Upper lobe of right lung (tissue), 1 donor: ENCODE results near the gene PAOX. TPM values are rescaled to one million over a fixed set of nuclear protein-coding genes. Genes with fewer than 3 reads are reported as not detected.
"Not testable (repeated sequence)": the region's sequence is repeated elsewhere in the genome, so short reads cannot be mapped to it uniquely, and the experiment has no call there.

ENCODE experiments used
- ATAC-seq: fragments of 200-7000 bp; cut with Tn5 transposase; one replicate; pipeline ENCODE4 v1.9.1; 2020; ENCODE audit warnings: mild to moderate bottlenecking, moderate library complexity
- DNase-seq: peaks from one replicate; pipeline ENCODE4 v3.0.0-alpha.2; 2020
- H3K27ac ChIP-seq: fragments of 200-600 bp; one replicate; pipeline ENCODE4 v1.8.0; 2022
- H3K27me3 ChIP-seq: fragments of 200-600 bp; one replicate; pipeline ENCODE4 v1.8.0; 2022; ENCODE audit warnings: mild to moderate bottlenecking
- H3K36me3 ChIP-seq: fragments of 200-600 bp; one replicate; pipeline ENCODE4 v1.8.0; 2022
- H3K4me1 ChIP-seq: fragments of 200-600 bp; one replicate; pipeline ENCODE4 v1.8.0; 2022
- H3K4me3 ChIP-seq: fragments of 200-600 bp; one replicate; pipeline ENCODE4 v1.8.0; 2022; ENCODE audit warnings: mild to moderate bottlenecking
- H3K9me3 ChIP-seq: fragments of 200-600 bp; one replicate; pipeline ENCODE4 v1.8.0; 2022
- intact Hi-C: fragments of 100-400 bp; cut with DNase I; formaldehyde crosslinking; loops from one replicate; pipeline ENCODE4 v1.11.0; 2022
- total RNA-seq: library from RNA; stranded (reverse); fragmentation: NEBNext Ultra II Directional; extraction: Animal tissue kit (Norgen Biotek cat#: 25700); gene quantifications from one replicate; pipeline ENCODE4 v1.2.1, GENCODE V29; 2021
- TF ChIP-seq, protein P1 (sequence below): fragments of 200-600 bp; IDR thresholded peaks from one replicate; pipeline ENCODE4 v1.8.0; 2022; ENCODE audit warnings: antibody characterized with exemption
- donor health status: DM: no; HTN: yes; CAD: no; lungs with severe emphysema.

The PAOX gene
- total RNA-seq, 1 donor from 2014 or later = 6.0 TPM

GRCh38 chr10:133405844-133406527, 26.9 kb downstream of the PAOX start:
- H3K4me1 ChIP-seq = no peaks in the 10 kb centered on the region
- peaks cover 2% of the 10 kb centered on the region for H3K9me3 ChIP-seq
- no peak overlapping the region for H3K4me3 ChIP-seq
- no peaks in the 10 kb centered on the region for H3K27me3 ChIP-seq
- peaks cover 77% of the 10 kb centered on the region for H3K36me3 ChIP-seq
- DNase-seq (no peak), ATAC-seq (no peak)
- intact Hi-C loops = no loop called here
- TF ChIP-seq, protein P1, sequence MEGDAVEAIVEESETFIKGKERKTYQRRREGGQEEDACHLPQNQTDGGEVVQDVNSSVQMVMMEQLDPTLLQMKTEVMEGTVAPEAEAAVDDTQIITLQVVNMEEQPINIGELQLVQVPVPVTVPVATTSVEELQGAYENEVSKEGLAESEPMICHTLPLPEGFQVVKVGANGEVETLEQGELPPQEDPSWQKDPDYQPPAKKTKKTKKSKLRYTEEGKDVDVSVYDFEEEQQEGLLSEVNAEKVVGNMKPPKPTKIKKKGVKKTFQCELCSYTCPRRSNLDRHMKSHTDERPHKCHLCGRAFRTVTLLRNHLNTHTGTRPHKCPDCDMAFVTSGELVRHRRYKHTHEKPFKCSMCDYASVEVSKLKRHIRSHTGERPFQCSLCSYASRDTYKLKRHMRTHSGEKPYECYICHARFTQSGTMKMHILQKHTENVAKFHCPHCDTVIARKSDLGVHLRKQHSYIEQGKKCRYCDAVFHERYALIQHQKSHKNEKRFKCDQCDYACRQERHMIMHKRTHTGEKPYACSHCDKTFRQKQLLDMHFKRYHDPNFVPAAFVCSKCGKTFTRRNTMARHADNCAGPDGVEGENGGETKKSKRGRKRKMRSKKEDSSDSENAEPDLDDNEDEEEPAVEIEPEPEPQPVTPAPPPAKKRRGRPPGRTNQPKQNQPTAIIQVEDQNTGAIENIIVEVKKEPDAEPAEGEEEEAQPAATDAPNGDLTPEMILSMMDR = no peak
- no peak overlapping the region for H3K27ac ChIP-seq

DNA sequence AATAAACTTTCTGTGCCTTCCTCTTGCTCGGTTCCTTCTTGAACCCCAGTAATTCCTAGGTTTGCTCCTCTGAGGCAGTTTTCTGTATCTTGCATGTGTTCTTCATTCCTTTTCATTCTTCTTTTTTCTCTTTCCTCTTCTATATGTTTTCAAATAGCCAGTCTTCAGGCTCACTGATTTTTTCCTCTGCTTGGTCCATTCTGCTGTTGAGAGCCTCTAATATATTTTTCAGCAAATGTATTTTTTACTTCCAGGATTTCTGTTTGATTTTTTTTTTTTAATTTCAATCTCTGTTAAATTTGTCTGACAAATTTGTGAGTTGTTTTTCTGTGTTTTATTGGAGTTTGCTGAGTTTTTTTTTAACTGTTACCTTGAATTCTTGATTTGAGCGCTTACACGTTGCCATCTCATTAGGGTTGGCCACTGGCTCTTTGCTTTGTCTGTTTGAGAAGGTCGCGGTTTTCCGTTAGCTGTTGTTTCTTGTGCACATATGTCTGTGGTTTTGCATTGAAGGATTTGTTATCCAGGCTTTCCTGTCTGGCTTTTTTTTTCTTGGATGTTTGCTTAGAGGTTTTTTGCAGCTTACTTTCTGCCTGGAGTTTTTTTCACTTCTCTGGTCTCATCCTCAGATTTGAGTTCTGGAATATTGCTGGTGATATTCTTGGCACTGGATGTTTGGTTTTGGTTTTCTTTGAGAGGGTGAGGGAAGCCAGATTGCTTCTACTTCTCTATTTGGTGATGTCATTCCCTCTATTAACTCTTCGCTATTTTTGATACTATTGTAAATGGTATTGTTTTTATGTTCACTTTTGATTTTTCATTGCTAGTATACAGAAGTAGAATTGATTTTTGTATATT, 32.7 kb downstream of the PAOX start:
- TF ChIP-seq, protein P1 = no peak
- Histone ChIP-seq H3K27ac (no peak overlapping the region), H3K4me1 (no peaks in the 10 kb centered on the region), H3K4me3 (no peak overlapping the region), H3K27me3 (no peaks in the 10 kb centered on the region), H3K36me3 (peaks cover 43% of the 10 kb centered on the region), H3K9me3 (peaks cover 21% of the 10 kb centered on the region)
- no peak for ATAC-seq
- no peak for DNase-seq
- intact Hi-C loops = no loop called here

GRCh38 chr10:133412381-133412711, 33.3 kb downstream of the PAOX start:
- DNase-seq = no peak
- intact Hi-C loops = no loop called here
- Histone ChIP-seq H3K4me3 (no peak overlapping the region), H3K27ac (no peak overlapping the region), H3K36me3 (peaks cover 39% of the 10 kb centered on the region), H3K9me3 (peaks cover 21% of the 10 kb centered on the region), H3K4me1 (no peaks in the 10 kb centered on the region), H3K27me3 (no peaks in the 10 kb centered on the region)
- no peak for ATAC-seq
- TF ChIP-seq, protein P1 = no peak

DNA sequence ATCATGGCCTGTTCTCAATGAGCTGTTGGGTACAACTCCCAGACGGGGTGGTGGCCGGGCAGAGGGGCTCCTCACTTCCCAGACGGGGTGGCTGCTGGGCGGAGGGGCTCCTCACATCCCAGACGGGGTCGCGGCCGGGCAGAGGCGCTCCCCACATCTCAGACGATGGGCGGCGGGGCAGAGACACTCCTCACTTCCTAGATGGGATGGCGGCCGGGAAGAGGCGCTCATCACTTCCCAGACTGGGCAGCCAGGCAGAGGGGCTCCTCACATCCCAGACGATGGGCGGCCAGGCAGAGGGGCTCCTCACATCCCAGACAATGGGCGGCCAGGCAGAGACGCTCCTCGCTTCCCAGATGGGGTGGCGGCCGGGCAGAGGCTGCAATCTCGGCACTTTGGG, 35.3 kb downstream of the PAOX start:
- intact Hi-C loops, H3K27ac ChIP-seq, H3K27me3 ChIP-seq, H3K4me1 ChIP-seq, H3K4me3 ChIP-seq, DNase-seq, ATAC-seq: not testable (repeated sequence)
- peaks cover 33% of the 10 kb centered on the region for H3K36me3 ChIP-seq
- H3K9me3 ChIP-seq = peaks cover 21% of the 10 kb centered on the region

GRCh38 chr10:133415752-133416151, 36.7 kb downstream of the PAOX start:
- no peaks in the 10 kb centered on the region for H3K27me3 ChIP-seq

More at GRCh38 chr10:133415752-133416151, 36.7 kb downstream of the PAOX start:
- ATAC-seq (no peak), DNase-seq (no peak)
- Histone ChIP-seq H3K4me1 (no peaks in the 10 kb centered on the region), H3K27ac (no peak overlapping the region), H3K36me3 (peaks cover 40% of the 10 kb centered on the region), H3K9me3 (peaks cover 21% of the 10 kb centered on the region), H3K4me3 (no peak overlapping the region)
- intact Hi-C loops = no loop called here
- TF ChIP-seq, protein P1 = no peak
